HEK293T (cell line): ENCODE data around the gene CDK5RAP2.

Source experiments
- ARNT ChIP-seq: fragments of 450-650 bp; IDR thresholded peaks from 2 replicates; pipeline ENCODE4 v1.6.1; 2017; ENCODE audit warnings: mild to moderate bottlenecking
- CTBP1 ChIP-seq: fragments of 450-650 bp; IDR thresholded peaks from 2 replicates; pipeline ENCODE4 v1.6.1; 2016; ENCODE audit warnings: borderline replicate concordance
- ELF4 ChIP-seq: fragments of 450-650 bp; IDR thresholded peaks from 2 replicates; pipeline ENCODE4 v1.6.1; 2017; ENCODE audit warnings: antibody characterized with exemption
- FOXA1 ChIP-seq: fragments of 450-650 bp; IDR thresholded peaks from 2 replicates; pipeline ENCODE4 v1.6.1; 2016; ENCODE audit warnings: mild to moderate bottlenecking
- FOXK2 ChIP-seq: fragments of 450-650 bp; IDR thresholded peaks from 2 replicates; pipeline ENCODE4 v1.6.1; 2016; ENCODE audit warnings: mild to moderate bottlenecking
- L3MBTL2 ChIP-seq: fragments of 450-650 bp; conservative IDR thresholded peaks from 2 replicates; pipeline ENCODE4 v1.6.1; 2016; ENCODE audit warnings: mild to moderate bottlenecking
- PKNOX1 ChIP-seq: fragments of 450-650 bp; IDR thresholded peaks from 2 replicates; pipeline ENCODE4 v1.6.1; 2016
- SP1 ChIP-seq: fragments of 450-650 bp; IDR thresholded peaks from 2 replicates; pipeline ENCODE4 v1.6.1; 2017
- SUZ12 ChIP-seq: fragments of 450-650 bp; IDR thresholded peaks from 2 replicates; pipeline ENCODE4 v1.6.1; 2016; ENCODE audit warnings: mild to moderate bottlenecking
- TARDBP ChIP-seq: fragments of 450-650 bp; IDR thresholded peaks from 2 replicates; pipeline ENCODE4 v1.6.1; 2016

GRCh38 chr9:120524863-120525262 is 55.1 kb downstream of the CDK5RAP2 start:
- no peak for TF ChIP-seq FOXK2
- no peak for TF ChIP-seq SP1
- TF ChIP-seq PKNOX1, result no peak
- TF ChIP-seq L3MBTL2, result no peak
- no peak for TF ChIP-seq SUZ12
- TF ChIP-seq CTBP1, result no peak
- no peak for TF ChIP-seq TARDBP
- no peak for TF ChIP-seq FOXA1
- TF ChIP-seq ELF4, result no peak
- no peak for TF ChIP-seq ARNT
